RWPE2 (cell line): ENCODE results near the gene CACNA1A.
"Not testable (repeated sequence)": the region's sequence is repeated elsewhere in the genome, so short reads cannot be mapped to it uniquely, and the experiment has no call there.

Experiments
- ATAC-seq: fragments of 200-7000 bp; cut with Tn5 transposase; 3 replicates; pipeline ENCODE4 v1.9.1; 2021; ENCODE audit warnings: low read depth
- DNase-seq: peaks from one replicate; pipeline ENCODE4 v3.0.0-alpha.2; 2020; ENCODE audit warnings: low spot score
- H3K27ac ChIP-seq: fragments of 450-650 bp; 2 replicates; pipeline ENCODE4 v1.5.1; 2017; ENCODE audit warnings: mild to moderate bottlenecking; ENCODE audit not compliant: poor library complexity, severe bottlenecking
- H3K27me3 ChIP-seq: fragments of 250-450 bp; sonication (Bioruptor Pico); 2 replicates; pipeline ENCODE4 v1.5.1; 2021; ENCODE audit warnings: mild to moderate bottlenecking, moderate library complexity; ENCODE audit not compliant: insufficient read depth, poor library complexity, severe bottlenecking
- H3K36me3 ChIP-seq: fragments of 250-450 bp; sonication (Bioruptor Pico); 2 replicates; pipeline ENCODE4 v1.5.1; 2020; ENCODE audit warnings: low read depth, mild to moderate bottlenecking, moderate library complexity
- H3K4me1 ChIP-seq: fragments of 250-450 bp; sonication (Bioruptor Pico); 2 replicates; pipeline ENCODE4 v1.5.1; 2021; ENCODE audit warnings: mild to moderate bottlenecking, moderate library complexity; ENCODE audit not compliant: insufficient read depth, poor library complexity, severe bottlenecking
- H3K4me3 ChIP-seq: fragments of 250-450 bp; sonication (Bioruptor Pico); 2 replicates; pipeline ENCODE4 v1.5.1; 2021; ENCODE audit warnings: mild to moderate bottlenecking, moderate library complexity; ENCODE audit not compliant: severe bottlenecking
- H3K9me3 ChIP-seq: fragments of 250-450 bp; sonication (Bioruptor Pico); 2 replicates; pipeline ENCODE4 v1.5.1; 2021; ENCODE audit warnings: mild to moderate bottlenecking, moderate library complexity; ENCODE audit not compliant: severe bottlenecking
- CTCF ChIP-seq: fragments of 450-650 bp; IDR thresholded peaks from one replicate; pipeline ENCODE4 v1.5.1; 2017; ENCODE audit warnings: mild to moderate bottlenecking, moderate library complexity; ENCODE audit not compliant: poor library complexity, severe bottlenecking

CACNA1A gene

DNA sequence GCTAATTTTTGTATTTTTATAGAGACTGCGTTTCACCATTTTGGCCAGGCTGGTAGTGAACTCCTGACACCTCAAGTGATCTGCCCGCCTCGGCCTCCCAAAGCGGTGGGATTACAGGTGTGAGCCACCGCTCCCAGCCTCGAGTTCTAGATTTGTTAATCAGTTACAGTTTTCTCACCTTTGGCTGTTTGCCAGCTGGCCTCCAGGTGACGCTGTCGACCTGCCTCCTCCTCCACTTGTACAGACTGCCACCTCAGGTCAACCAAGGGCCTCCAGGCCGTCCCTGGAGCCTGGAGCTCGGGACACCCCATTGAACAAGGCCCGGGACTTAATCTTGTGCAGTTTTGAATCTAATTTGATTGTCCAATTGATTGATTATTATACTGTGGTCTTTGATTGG, 310.6 kb downstream of the CACNA1A start:
- no peak overlapping the region for H3K27ac ChIP-seq
- ATAC-seq = no peak

GRCh38 chr19:13190781-13191540, 315.3 kb downstream of the CACNA1A start:
- H3K9me3 ChIP-seq = no peaks in the 10 kb centered on the region
- H3K27ac ChIP-seq = no peak overlapping the region
- no peak overlapping the region for H3K4me3 ChIP-seq
- no peaks in the 10 kb centered on the region for H3K27me3 ChIP-seq
- no peaks in the 10 kb centered on the region for H3K4me1 ChIP-seq
- no peak for TF ChIP-seq CTCF
- DNase-seq = no peak
- H3K36me3 ChIP-seq = no peaks in the 10 kb centered on the region
- no peak for ATAC-seq

More for the DNA sequence above, 310.6 kb downstream of the CACNA1A start:
- Histone ChIP-seq H3K4me3 (no peak overlapping the region), H3K9me3 (no peaks in the 10 kb centered on the region), H3K4me1 (no peaks in the 10 kb centered on the region), H3K36me3 (no peaks in the 10 kb centered on the region), H3K27me3 (no peaks in the 10 kb centered on the region)
- TF ChIP-seq CTCF = no peak
- no peak for DNase-seq

DNA sequence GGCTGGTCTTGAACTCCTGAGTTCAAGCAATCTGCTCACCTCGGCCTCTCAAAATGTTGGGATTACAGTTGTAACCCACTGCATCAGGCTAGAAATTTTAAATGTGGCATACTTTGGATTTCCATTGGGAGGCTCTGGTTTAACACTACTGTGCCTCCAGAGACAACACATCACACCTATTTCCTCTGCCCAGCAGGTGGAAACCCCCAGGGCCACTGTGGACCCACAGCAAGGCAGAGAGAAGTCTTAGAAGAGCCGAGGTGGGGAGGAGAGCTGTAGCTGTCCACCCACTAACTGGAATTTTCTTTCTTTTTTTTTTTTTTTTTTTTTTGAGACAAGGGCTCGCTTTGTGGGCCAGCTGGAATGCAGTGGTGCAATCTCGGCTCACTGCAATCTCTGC, 316.7 kb downstream of the CACNA1A start:
- Histone ChIP-seq H3K27me3 (no peaks in the 10 kb centered on the region), H3K9me3 (no peaks in the 10 kb centered on the region), H3K27ac (no peak overlapping the region), H3K4me3 (no peak overlapping the region), H3K36me3 (no peaks in the 10 kb centered on the region), H3K4me1 (no peaks in the 10 kb centered on the region)
- ATAC-seq (no peak), DNase-seq (no peak)
- no peak for TF ChIP-seq CTCF

GRCh38 chr19:13187419-13187818, 318.9 kb downstream of the CACNA1A start:
- H3K4me1 ChIP-seq = no peaks in the 10 kb centered on the region
- no peaks in the 10 kb centered on the region for H3K9me3 ChIP-seq
- ATAC-seq (no peak), DNase-seq (no peak)
- no peaks in the 10 kb centered on the region for H3K36me3 ChIP-seq
- no peaks in the 10 kb centered on the region for H3K27me3 ChIP-seq
- no peak overlapping the region for H3K4me3 ChIP-seq
- TF ChIP-seq CTCF = no peak
- H3K27ac ChIP-seq = no peak overlapping the region

- not testable (repeated sequence) for H3K9me3 ChIP-seq, H3K4me1 ChIP-seq, H3K27me3 ChIP-seq, H3K4me3 ChIP-seq, H3K36me3 ChIP-seq, H3K27ac ChIP-seq, DNase-seq, ATAC-seq
Measured at GRCh38 chr19:13186688-13187087, 319.6 kb downstream of the CACNA1A start.

- not testable (repeated sequence) for H3K27me3 ChIP-seq, H3K4me1 ChIP-seq, H3K36me3 ChIP-seq, H3K4me3 ChIP-seq, DNase-seq, ATAC-seq, H3K27ac ChIP-seq, H3K9me3 ChIP-seq
Measured at GRCh38 chr19:13185763-13186657, 320.3 kb downstream of the CACNA1A start.

DNA sequence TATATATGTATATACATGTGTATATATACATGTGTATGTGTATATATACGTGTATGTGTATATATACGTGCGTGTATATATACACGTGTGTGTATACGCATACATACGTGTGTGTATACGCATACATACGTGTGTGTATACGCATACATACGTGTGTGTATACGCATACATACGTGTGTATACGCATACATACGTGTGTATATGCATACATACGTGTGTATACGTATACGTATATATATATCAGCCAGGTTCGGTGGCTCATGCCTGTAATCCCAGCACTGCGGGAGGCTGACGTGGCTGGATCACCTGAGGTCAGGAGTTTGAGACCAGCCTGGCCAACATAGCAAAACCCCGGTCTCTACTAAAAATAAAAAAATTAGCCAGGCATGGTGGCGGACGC, 321.4 kb downstream of the CACNA1A start:
- H3K9me3 ChIP-seq, H3K36me3 ChIP-seq, H3K27me3 ChIP-seq, ATAC-seq, H3K4me1 ChIP-seq, H3K4me3 ChIP-seq, H3K27ac ChIP-seq, DNase-seq: not testable (repeated sequence)
